SK-N-MC (cell line): Measurements from ENCODE around the gene ASB16.

Source experiments
- EZH2 ChIP-seq: fragments of 200-600 bp; sonication (generic); IDR thresholded peaks from one replicate; pipeline ENCODE4 v1.6.1; 2017; ENCODE audit warnings: antibody characterized with exemption
- POLR2AphosphoS5 ChIP-seq: IDR thresholded peaks from 2 replicates; pipeline ENCODE4 v1.6.1; 2012; ENCODE audit warnings: mild to moderate bottlenecking, low read depth, low read length, borderline replicate concordance

GRCh38 chr17:44155488-44155887, 15.0 kb upstream of the ASB16 start:
- no peak for TF ChIP-seq POLR2AphosphoS5
- no peak for TF ChIP-seq EZH2
